CD14-positive monocyte (primary cell): ENCODE results near the gene PRKAB2. TPM values are rescaled to one million over a fixed set of nuclear protein-coding genes. Genes with fewer than 3 reads are reported as not detected.

Experiments used
- DNase-seq, 3 donors: peaks; one replicate each; pipeline ENCODE4 v3.0.0-alpha.2; 2011 to 2022
- H2AFZ ChIP-seq: 2 replicates; pipeline ENCODE4 v1.6.0; 2012; ENCODE audit warnings: mild to moderate bottlenecking, low read depth, low read length, inconsistent platforms; ENCODE audit not compliant: insufficient read depth, poor library complexity, severe bottlenecking
- H3K27ac ChIP-seq, 2 donors: 1 replicate in 1 of 2; 2 replicates in 1 of 2; pipeline ENCODE4 v1.5.1; 2012 to 2013; ENCODE audit warnings: low read length in 2 of 2, control low read depth in 1 of 2, inconsistent platforms in 1 of 2, low read depth in 1 of 2, mild to moderate bottlenecking in 1 of 2
- H3K27me3 ChIP-seq, 2 donors: one replicate each; pipeline versions ENCODE4 v1.6.0 to v1.6.1; 2011 to 2013; ENCODE audit warnings: low read length in 2 of 2; ENCODE audit not compliant: control insufficient read depth in 2 of 2, insufficient read depth in 2 of 2
- H3K36me3 ChIP-seq, 2 donors: replicated peaks in 1 of 2; 1 replicate in 1 of 2; 2 replicates in 1 of 2; pipeline versions ENCODE4 v1.5.1 to v1.6.1; 2012 to 2013; ENCODE audit warnings: low read length in 2 of 2, control low read depth in 1 of 2, inconsistent platforms in 1 of 2, mild to moderate bottlenecking in 1 of 2; ENCODE audit not compliant: insufficient read depth in 2 of 2, control insufficient read depth in 1 of 2
- H3K4me1 ChIP-seq, 2 donors: 1 replicate in 1 of 2; 2 replicates in 1 of 2; pipeline versions ENCODE4 v1.5.1 to v1.6.1; 2012 to 2013; ENCODE audit warnings: low read length in 2 of 2, control low read depth in 1 of 2, inconsistent platforms in 1 of 2, mild to moderate bottlenecking in 1 of 2, moderate library complexity in 1 of 2; ENCODE audit not compliant: insufficient read depth in 2 of 2, control insufficient read depth in 1 of 2
- H3K4me2 ChIP-seq: replicated peaks from 2 replicates; pipeline ENCODE3; 2012; ENCODE audit warnings: low read length, moderate library complexity, mild to moderate bottlenecking; ENCODE audit not compliant: poor library complexity, severe bottlenecking; ENCODE audit errors: extremely low read depth
- H3K4me3 ChIP-seq, 3 experiments: fragments of 200-600 bp in 1 of 3; sonication (generic) in 1 of 3; replicated peaks in 1 of 3; 1 replicate in 2 of 3; 2 replicates in 1 of 3; pipeline ENCODE4 v1.5.1; 2011 to 2013; ENCODE audit warnings: low read length in 3 of 3, mild to moderate bottlenecking in 3 of 3, control low read depth in 2 of 3, low read depth in 2 of 3, inconsistent platforms in 1 of 3, moderate library complexity in 1 of 3
- H3K79me2 ChIP-seq: 2 replicates; pipeline ENCODE4 v1.6.0; 2012; ENCODE audit warnings: mild to moderate bottlenecking, control low read depth, inconsistent platforms, low read length, moderate library complexity; ENCODE audit not compliant: insufficient read depth
- H3K9ac ChIP-seq: 2 replicates; pipeline ENCODE4 v1.6.0; 2017; ENCODE audit warnings: low read length, mild to moderate bottlenecking; ENCODE audit not compliant: insufficient read depth, poor library complexity, severe bottlenecking
- H3K9me3 ChIP-seq, 2 donors: replicated peaks in 1 of 2; 1 replicate in 1 of 2; 2 replicates in 1 of 2; pipeline versions ENCODE4 v1.5.1 to v1.6.1; 2012 to 2013; ENCODE audit warnings: low read length in 2 of 2, control low read depth in 1 of 2; ENCODE audit not compliant: control insufficient read depth in 1 of 2, insufficient read depth in 1 of 2
- H4K20me1 ChIP-seq: 2 replicates; pipeline ENCODE4 v1.6.0; 2012; ENCODE audit warnings: mild to moderate bottlenecking, low read length, control low read depth, moderate library complexity; ENCODE audit not compliant: insufficient read depth
- H3K27ac Mint-ChIP-seq, 7 donors: one replicate each; pipeline ENCODE4 v1.8.0; 2020; ENCODE audit warnings: mild to moderate bottlenecking in 7 of 7, mixed read lengths in 7 of 7, moderate library complexity in 6 of 7, inconsistent platforms in 2 of 7
- H3K27me3 Mint-ChIP-seq, 3 donors: one replicate each; pipeline ENCODE4 v1.8.0; 2021 to 2022; ENCODE audit warnings: low read depth in 3 of 3, mild to moderate bottlenecking in 3 of 3, mixed read lengths in 3 of 3, moderate library complexity in 3 of 3, inconsistent platforms in 1 of 3
- H3K36me3 Mint-ChIP-seq, 2 donors: one replicate each; pipeline ENCODE4 v1.8.0; 2020; ENCODE audit warnings: mixed read lengths in 2 of 2, inconsistent platforms in 1 of 2, mild to moderate bottlenecking in 1 of 2
- H3K4me1 Mint-ChIP-seq: one replicate; pipeline ENCODE4 v1.8.0; 2020; ENCODE audit warnings: mild to moderate bottlenecking, mixed read lengths
- H3K4me3 Mint-ChIP-seq, 2 donors: one replicate each; pipeline ENCODE4 v1.8.0; 2020; ENCODE audit warnings: mild to moderate bottlenecking in 2 of 2, mixed read lengths in 2 of 2, moderate library complexity in 1 of 2
- H3K9me3 Mint-ChIP-seq, 7 donors: one replicate each; pipeline ENCODE4 v1.8.0; 2020 to 2022; ENCODE audit warnings: mixed read lengths in 7 of 7, mild to moderate bottlenecking in 6 of 7, moderate library complexity in 6 of 7, inconsistent platforms in 2 of 7
- CTCF ChIP-seq: fragments of 200-600 bp; IDR thresholded peaks from one replicate; pipeline ENCODE4 v1.8.0; 2022; ENCODE audit warnings: antibody characterized with exemption, mild to moderate bottlenecking
- WGBS: methylation state at CpG from one replicate; pipeline ENCODE4 v1.1.5; 2013; ENCODE audit warnings: missing lambda C conversion rate; ENCODE audit not compliant: insufficient coverage; 5-methylcytosine and 5-hydroxymethylcytosine counted together
- intact Hi-C, 2 donors: fragments of 100-400 bp; cut with micrococcal nuclease; formaldehyde crosslinking; loops; one replicate each; pipeline versions ENCODE4 v1.15.0 to v1.15.1; 2023
- polyA plus RNA-seq, 3 donors: library from polyadenylated mRNA; depleted of rRNA in 1 of 3; unstranded in 2 of 3; stranded (reverse) in 1 of 3; fragments of 300-500 nt in 2 of 3; fragments of >200 nt in 1 of 3; fragmentation: Illumina TruSeq in 2 of 3; gene quantifications; 1 replicate in 2 of 3; 2 replicates in 1 of 3; pipeline ENCODE4 v1.2.3, GENCODE V29; 2012 to 2021

Gene PRKAB2
- polyA plus RNA-seq, 3 donors = 1.1 to 14.0 (median 1.7) TPM

- H4K20me1 ChIP-seq = no peaks in the 10 kb centered on the region
- no peaks in the 10 kb centered on the region for H3K9me3 ChIP-seq
- H3K27ac ChIP-seq = no peak overlapping the region
- H3K36me3 ChIP-seq = peaks cover 25 to 30% of the 10 kb centered on the region in 2 donors
- TF ChIP-seq CTCF = no peak
- H3K27me3 ChIP-seq = no peaks in the 10 kb centered on the region
- no peak overlapping the region for H3K4me2 ChIP-seq
- H3K79me2 ChIP-seq = peaks cover 45% of the 10 kb centered on the region
- intact Hi-C loops = no loop called here
- H3K4me3 ChIP-seq = no peak overlapping the region
- DNase-seq = no peak
- peaks cover 22 to 28% of the 10 kb centered on the region in 2 donors for H3K4me1 ChIP-seq
- no peaks in the 10 kb centered on the region for H3K9me3 Mint-ChIP-seq
- no peak overlapping the region for H3K9ac ChIP-seq
- no peak overlapping the region for H3K27ac Mint-ChIP-seq
- no peak overlapping the region for H3K4me3 Mint-ChIP-seq
- WGBS = 89% methylated on average over 2 of the region's 6 CpGs
- H3K36me3 Mint-ChIP-seq = peaks cover 28 to 29% of the 10 kb centered on the region in 2 donors
- H2AFZ ChIP-seq = no peak overlapping the region
- peaks cover 0 to 2% (median 0%) of the 10 kb centered on the region in 3 donors for H3K27me3 Mint-ChIP-seq
- peaks cover 29% of the 10 kb centered on the region for H3K4me1 Mint-ChIP-seq
Observed at GRCh38 chr1:147169840-147170674, 2.2 kb downstream of the PRKAB2 start.

- Histone ChIP-seq H3K4me3 (no peak overlapping the region), H3K36me3 (peaks cover 29 to 37% of the 10 kb centered on the region in 2 donors), H3K4me1 (peaks cover 22 to 26% of the 10 kb centered on the region in 2 donors), H3K27ac (no peak overlapping the region), H3K9ac (no peak overlapping the region), H4K20me1 (no peaks in the 10 kb centered on the region), H3K9me3 (no peaks in the 10 kb centered on the region), H3K4me2 (no peak overlapping the region), H3K27me3 (no peaks in the 10 kb centered on the region), H3K79me2 (peaks cover 45% of the 10 kb centered on the region), H2AFZ (no peak overlapping the region)
- no peaks in the 10 kb centered on the region for H3K9me3 Mint-ChIP-seq
- peaks cover 30 to 36% of the 10 kb centered on the region in 2 donors for H3K36me3 Mint-ChIP-seq
- peaks cover 0 to 2% (median 0%) of the 10 kb centered on the region in 3 donors for H3K27me3 Mint-ChIP-seq
- intact Hi-C loops = no loop called here
- TF ChIP-seq CTCF = no peak
- no CpG with 5 or more reads among the region's 3 CpGs for WGBS
- no peak overlapping the region for H3K4me3 Mint-ChIP-seq
- DNase-seq = no peak
- H3K4me1 Mint-ChIP-seq = peaks cover 28% of the 10 kb centered on the region
- H3K27ac Mint-ChIP-seq = no peak overlapping the region
Observed at GRCh38 chr1:147169171-147169570, 3.1 kb downstream of the PRKAB2 start.
